Suppressor macrophage (primary cell): ENCODE data around the gene GLYAT.
A peak's percentile ranks its signal among the peaks of the same experiment; 100 is the strongest.
"Not testable (repeated sequence)": the region's sequence is repeated elsewhere in the genome, so short reads cannot be mapped to it uniquely, and the experiment has no call there.

ENCODE experiments used
- DNase-seq, 4 experiments: peaks; one replicate each; pipeline ENCODE4 v3.0.0-alpha.2; 2020 to 2022

GLYAT gene

DNA sequence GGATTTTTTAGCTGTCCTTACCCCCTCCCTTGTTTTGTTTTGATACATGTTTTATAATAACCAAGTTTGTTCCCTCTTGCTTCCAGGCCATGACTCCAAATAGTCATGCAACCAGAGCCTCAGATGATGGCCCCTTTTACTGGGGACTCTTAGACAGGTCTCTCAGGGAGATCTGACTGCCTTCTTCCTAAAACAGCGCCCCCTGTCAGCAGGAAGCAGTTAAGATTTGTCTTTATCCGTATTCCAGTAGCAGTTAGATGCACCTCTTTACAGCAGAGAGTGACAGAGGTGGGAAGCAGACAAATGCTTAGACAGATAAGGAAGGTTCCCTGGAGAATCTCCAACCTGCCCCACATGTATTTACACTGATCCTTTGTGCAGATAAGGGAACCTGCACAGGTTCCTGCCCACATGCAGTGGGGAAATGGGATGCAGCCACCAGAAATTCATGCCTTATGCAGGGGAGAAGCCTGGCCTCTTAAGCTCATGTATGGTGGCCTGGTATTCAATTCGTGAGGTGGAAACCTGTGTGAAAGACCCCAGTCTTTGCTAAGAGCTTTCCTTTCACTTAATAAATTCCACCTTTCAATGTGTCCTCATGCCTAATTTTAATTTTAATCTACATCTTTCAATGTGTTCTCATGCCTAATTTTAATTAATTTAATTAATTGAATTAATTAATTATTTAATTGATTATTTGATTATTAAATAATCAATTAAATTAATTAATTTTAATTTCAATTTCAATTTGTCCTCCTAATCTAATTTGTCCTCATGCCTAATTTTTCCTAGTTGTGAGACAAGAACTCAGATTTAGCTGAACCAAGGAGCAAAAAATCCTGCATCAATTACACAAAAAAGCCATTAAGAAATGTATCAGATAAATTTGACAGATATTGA, 11.5 kb upstream of the GLYAT start:
- DNase-seq = no peak

DNA sequence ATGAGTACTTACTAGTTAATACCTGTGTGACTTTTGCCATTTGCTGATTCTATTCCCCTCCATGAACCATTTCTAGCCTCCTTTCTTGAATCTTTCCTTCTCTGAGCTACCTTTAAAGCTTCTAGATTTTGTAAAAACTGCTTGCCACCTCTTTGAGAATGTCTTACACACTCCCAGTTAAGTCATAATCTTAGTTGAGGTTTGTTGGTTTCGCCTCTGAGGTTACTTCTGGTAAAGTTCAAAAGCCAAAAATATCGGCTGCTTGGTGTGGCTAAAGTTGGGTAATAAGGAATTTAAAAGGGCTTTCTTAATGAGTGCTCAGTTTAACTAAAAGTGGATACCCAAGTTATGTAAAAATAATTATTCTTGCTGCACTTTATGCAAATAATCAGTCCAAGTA, 10.4 kb upstream of the GLYAT start:
- no peak for DNase-seq

DNA sequence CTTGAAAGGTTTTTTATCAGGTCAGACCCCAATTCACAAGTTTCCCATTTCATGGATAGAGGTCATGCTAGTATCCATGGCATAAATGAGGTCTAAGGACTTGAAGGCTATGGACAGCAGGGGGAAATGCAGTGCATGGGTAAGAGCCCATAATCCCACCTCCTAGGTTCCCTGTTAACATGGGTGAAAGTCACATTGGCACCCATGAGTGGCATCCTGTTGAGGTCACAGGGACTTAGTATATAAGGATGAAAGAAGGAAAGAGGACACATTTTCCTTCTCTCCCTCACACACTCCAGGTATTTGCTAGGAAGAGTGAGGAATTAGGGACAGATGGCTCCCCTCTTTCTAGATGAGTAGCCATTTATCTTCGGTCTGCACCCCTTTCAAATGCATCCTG, 9.4 kb upstream of the GLYAT start:
- DNase-seq = no peak

DNA sequence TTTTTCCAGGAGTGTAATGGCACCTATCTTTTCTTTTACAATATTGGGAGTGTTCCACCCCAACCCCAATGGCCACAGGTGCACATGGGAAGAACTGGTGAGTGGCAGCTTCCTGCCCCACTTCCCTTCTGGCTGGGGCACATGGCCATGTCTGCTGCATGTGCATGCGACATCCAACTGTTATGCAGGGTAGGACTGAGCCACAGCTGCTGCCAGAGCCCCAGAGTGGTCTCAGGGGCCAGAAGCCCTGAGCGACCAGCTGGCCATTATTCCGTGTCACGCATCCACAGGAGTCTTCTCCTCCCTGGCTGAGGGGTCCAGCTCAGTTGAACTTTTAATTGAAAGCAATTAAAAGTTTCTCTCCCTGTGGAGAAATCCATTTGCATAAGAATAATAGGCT, 8.7 kb upstream of the GLYAT start:
- no peak for DNase-seq

DNA sequence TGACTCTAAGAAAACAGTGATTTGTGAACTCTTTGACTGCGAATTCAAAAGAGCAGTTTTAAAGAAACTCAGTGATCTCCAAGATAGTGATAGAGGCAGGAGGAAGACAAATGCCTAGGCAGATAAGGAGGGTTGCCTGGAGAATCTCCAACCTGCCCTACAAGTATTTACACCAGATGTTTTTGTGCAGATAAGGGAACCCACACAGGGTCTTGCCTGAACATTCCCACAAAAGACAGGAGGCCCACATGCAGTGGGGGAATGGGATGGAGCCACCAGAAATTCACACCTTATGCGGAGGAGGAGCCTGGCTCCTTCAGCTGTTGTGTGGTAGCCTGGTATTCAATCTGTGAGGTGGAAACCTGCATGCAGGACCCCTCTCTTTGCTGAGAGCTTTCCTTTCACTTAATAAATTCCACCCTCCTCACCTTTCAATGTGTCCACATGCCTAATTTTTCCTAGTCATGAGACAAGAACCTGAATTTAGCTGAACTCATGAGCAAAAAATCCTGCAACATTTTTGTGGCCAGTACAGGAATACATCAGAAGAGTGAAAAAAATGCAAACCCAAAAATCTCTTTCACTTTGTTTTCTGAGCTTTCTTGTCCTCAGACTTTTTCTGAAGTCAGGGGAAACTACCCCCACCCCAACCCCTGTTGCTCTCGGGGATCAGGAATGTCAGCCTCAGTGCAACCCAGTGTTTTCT, 8.1 kb upstream of the GLYAT start:
- no peak for DNase-seq

DNA sequence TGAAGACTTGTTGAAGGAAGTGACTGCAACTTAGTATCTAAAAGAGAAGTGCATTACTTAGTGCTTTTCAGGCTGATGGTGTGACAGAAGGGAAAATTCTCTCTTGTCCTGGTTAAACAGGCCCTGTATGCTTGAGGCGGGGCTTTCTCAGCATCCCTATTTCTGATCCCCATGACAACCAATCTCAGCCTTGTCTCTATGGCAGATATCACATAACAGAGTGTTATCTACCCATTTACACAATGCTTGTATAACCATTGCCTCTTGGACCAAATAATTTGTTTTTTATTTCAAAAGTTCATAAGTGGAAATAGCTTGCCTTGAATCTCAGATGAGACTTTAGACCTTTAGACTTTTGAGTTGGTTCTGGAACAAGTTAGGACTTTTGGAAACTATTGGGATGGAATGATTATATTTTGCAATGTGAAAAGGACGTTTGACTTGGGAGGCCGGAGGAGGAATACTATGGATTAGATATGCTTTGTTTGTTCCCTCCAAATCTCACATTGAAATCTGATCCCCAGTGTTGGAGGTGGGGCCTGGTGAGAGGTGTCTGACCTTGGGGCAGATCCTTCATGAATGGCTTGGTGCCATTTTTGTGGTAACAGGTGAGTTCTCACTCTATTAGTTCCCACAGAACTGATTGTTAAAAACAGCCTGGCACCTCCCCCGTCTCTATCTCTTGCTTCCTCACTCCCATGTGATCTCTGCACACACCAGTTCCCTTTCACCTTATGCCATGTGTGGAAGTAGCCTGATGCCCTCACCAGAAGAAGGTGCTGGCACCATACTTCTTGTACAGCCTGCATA, 3.1 kb upstream of the GLYAT start:
- DNase-seq = peak in 2 of 4 experiments; percentile 19 to 25

DNA sequence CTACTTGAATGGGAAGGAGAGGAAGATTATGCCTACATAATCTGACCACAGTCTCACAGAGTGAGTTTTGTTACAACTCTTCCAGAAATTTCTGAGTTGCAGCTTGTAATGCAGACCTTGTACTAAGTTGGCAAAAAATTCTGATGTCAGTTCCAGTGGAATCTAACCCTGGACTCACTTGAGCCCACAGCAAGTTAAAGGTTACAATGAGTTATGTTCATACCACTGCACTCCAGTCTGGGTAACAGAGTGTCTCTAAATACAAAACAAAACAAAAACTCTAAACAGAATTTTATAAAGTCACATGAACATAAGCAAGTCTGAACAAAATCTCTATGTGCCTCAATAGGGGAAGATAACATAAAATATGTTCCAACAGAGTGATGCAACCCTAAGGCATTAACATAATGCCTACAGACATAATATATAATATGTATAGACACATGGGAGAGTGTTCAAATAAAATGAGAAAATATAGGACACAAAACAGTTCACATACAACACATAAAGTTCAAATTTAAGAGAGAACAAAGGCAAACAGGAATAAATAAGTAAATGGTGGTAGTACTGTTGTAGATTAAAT, 1.1 kb downstream of the GLYAT start:
- DNase-seq = no peak

DNA sequence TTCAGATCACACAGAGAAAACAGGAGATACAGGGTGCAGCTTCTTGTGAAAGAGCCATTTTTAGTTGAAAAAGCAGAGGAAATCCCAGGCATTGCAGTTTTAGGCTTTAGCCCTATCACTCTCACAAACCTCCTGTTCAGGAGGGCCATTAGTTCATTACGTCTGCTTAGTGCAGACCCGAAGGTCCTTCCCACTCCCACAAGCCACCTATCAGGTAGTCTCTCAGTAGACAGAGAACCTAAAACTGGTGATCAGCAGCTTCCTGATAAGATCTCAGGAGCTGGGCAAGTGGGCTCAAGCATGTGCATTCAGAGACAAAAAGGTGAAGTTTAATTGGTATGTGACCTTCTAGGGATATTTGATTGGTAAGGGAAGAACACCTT, 4.3 kb downstream of the GLYAT start:
- no peak for DNase-seq

DNA sequence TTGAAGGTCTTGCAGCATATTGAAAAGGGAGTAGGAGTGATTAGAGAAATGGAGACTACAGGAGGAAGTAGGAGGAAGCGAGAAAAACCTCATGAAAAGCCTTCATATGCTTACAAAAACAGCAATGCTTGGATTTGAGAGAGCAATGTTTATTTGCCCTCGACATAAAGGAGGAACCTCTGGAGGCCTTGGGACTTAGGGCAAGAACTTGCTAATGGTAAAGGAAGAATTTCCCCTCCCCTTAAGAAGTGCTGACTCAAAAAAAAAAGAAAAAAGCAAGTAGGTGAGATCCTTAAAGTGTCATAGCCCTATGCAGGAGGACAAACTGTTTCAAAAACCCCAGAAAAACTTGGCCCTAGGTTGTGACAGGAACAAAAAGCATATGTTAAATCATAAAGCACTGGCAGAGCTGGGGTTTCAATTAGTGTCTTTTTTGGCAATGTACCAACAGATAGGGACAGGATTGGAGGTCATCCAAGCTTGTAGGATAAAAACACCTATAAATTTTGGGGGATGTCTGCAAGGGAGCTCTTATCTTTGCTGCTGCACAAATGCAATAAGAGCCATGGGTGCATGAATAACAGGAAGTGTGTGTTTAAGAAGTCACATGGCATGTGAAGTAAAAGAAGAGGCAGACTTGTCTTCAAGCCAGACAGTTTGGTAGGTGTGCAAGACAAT, 4.9 kb downstream of the GLYAT start:
- peak; percentile 46 to 78 (median 66) for DNase-seq

DNA sequence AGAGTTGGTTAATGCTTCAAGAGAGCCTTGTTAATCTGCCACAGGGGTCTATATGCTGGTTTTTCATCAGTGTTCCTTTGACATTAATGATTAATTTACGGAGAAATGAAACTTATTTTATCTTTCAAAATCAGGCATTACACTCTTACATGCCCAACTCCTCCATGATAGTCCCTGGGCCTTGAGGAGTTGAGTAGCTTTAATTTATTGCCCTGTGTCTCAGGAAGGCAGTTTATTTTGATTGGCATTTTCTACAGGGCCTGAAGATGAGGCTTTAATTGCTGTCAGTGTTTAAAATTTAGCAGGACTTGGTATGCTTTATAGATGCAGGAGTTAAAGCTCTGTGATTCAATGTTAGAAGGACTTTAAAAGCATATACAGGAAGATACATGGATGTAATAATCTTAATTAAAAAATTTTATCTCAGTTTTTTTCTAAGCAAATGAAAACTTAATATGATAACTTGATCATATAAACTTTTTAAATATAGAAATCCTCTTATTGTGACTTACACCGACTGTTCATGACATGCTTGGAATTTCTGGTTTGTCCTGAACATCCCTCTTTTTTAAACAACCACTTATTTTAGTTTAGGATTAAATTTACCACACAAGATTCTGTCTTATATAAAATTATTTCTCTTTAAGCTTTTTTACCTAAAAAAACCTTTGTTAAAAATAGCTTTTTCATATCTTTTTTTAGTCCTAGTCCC, 12.2 kb downstream of the GLYAT start:
- DNase-seq = no peak

DNA sequence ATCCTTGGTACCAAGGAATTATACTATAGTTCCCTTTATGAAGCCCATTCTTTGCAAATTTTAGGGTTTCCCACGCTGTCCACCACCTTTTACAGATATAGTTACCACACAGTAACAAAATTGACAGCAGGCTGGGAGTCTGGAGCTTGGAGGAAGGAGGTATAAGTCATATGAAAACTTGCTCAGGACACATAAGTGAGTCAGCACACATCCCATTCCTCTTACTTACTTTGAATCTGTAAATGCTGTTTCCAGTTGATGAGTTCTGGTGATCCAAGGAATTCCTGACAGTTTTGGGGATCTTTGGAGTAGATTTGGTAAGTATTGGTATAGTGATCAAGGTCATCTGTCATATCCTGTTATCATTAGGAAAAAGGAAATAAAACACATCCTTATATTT, 19.2 kb downstream of the GLYAT start:
- no peak for DNase-seq

DNA sequence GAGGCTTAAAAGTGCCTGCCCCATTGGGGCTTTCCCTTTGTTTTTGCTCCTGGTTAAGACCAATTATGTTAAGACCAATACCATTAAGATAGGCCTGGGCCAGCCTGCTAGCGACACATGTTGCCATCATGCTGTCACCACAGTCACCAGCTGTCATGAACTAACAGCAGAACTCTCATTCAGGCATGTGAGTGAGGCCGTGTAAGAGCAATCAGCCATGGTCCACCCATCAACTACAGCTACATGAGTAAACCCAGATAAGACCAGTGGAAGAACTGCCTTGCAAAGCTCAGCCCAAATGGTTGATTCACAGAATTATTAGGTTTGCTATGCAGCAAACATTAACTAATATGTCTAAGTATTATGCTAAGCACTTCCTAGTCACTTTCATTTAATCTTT, 19.9 kb downstream of the GLYAT start:
- no peak for DNase-seq

DNA sequence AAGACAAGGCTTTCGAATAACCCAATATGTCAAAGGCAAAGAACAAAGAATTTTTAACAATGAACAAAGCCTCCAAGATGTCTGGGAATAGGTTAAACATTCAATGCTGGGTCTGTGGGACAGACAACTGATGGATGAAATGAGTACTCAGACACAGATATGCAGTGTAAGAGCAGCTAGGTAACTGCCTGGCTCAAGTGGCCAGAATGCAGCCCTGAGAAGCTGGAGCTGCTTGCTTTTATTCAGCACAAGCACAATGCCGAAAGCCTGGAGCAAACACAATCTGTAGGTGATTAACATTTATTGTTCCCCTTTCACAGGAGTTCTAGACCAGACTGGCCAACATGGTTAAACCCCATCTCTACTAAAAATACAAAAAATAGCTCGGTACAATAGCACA, 24.0 kb downstream of the GLYAT start:
- DNase-seq = no peak

DNA sequence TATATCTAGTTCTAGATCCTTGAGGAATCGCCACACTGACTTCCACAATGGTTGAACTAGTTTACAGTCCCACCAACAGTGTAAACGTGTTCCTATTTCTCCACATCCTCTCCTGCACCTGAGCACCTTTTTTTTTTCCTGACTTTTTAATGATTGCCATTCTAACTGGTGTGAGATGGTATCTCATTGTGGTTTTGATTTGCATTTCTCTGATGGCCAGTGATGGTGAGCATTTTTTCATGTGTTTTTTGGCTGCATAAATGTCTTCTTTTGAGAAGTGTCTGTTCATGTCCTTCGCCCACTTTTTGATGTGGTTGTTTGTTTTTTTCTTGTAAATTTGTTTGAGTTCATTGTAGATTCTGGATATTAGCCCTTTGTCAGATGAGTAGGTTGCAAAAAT, 34.9 kb downstream of the GLYAT start:
- not testable (repeated sequence) for DNase-seq

DNA sequence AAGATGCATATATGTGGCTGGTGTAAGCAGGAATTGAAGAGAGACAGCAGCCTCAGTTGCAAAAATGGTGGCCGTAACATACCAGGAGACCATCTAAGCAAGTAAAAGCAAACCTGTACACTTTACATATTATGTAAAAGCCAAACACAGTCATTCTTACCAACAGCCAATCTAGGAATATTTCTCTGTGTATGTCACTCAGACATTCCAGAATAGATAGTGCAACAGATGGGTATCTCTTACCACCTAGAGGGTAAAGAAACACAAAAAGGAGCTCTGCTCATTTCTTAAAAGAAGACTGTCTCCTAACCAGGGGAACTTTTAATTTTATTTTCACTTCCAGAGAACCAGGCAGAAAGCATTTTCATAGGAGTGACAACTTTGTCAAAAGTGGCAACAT, 38.7 kb downstream of the GLYAT start:
- DNase-seq = no peak

DNA sequence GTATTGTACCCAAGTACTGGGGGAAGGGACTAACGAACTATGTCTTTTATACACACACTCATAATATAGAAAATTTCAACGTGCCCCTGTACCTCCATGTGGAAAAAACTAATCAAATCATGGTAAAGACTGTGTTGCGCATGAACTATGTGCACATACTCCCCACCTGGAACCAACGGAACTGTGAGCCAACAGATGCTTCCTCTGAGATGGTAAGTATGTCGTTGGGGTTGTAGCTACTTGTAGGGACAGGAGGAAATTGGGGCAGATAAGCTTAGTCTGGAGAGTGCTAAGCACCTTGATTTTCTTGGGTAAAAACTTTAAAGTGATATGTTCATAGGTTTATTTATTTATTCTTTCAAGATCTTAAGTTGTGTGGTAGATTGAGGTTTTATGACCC, 40.1 kb downstream of the GLYAT start:
- DNase-seq = no peak

DNA sequence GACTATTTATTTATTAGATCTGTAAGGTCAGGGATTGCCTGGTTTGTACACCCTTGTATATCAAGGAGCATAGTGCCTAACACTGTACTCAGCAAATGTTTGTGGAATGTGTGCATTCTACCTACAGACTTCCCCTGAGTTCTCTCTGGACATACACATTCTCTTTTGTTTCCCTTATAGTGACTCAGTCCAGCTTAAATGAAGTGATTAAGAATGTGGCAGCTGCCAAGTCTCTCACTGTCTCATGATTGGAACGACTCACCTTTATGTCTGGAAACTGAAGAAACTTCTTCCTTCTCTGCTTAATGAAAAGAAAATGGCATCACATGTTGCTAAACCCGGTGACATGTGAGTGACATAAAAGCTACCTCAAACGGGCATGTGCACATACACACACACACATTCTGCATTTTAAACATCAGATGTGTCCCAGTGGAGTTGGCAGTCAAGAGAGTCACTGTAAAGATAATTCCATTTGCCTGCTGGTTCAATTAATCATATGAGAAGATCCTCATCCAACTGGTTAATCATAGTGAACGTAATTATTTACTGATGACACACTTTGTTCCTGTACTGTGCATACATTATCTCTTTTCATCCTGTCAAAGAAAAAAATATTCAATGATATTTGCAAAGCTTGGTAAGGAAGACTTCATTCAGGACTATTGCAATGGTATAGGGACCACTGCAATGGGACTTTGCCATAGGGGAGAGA, 42.8 kb downstream of the GLYAT start:
- DNase-seq = peak; percentile 28 to 68 (median 36)

DNA sequence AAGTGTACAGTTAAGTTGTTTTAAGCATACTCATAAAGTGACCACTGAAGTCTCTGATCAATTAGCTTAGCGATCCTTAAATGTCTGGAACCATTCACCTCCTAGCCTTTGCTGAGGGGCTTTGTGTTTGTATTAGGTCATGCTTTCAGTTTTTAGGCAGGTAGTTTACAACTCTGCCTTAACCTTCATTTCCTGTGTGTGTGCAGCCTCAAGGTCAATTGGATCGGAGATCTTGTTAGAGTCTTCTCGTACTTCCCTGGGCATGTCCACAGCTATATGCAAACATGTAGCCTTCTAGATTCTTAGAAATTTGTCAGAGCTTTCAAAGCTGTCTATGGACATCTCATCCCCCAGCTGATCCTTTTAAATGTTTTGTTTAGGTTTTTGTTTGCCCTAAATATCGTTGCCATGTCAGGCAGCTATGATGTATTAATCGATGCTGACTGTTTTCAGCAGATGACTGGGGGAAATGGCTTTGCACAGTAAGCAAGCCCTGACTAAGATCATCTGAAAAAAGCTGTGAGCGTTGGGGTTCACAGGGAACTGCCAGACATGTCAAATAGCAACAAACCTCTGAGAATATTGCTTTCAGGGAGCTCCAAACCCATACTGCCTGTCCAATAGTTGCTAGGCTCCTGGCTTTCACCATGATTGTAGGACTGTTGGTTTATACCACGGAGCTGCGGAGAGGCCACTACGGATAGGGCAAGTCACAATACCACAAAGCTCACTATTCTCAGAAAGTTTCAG, 45.6 kb downstream of the GLYAT start:
- no peak for DNase-seq

DNA sequence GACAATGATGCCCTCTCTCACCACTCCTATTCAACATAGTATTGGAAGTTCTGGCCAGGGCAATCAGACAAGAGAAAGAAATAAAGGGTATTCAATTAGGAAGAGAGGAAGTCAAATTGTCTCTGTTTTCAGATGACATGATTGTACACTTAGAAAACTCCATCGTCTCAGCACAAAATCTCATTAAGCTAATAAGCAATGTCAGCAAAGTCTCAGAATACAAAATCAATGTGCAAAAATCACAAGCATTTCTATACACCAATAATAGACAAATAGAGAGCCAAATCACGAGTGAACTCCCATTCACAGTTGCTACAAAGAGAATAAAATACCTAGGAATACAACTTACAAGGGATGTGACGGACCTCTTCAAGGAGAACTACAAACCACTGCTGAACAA, 49.1 kb downstream of the GLYAT start:
- DNase-seq = not testable (repeated sequence)

DNA sequence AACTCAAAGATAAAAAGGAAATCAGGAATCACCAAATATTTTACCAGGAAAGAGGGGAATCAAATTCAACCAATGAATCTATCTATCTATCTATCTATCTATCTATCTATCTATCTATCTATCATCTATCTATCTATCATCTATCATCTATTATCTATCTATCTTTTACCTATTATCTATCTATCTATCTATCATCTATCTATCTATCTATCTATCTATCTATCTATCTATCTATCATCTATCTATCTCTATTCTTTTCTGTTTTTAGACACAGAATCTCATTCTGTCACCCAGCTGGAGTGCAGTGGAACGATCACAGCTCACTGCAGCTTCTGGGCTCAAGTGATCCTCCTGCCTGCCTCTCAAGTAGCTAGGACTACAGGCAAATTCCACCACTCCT, 54.2 kb downstream of the GLYAT start:
- not testable (repeated sequence) for DNase-seq
